OCI-LY3 (cell line): ENCODE results near the gene FANCE.

ENCODE experiments used
- EZH2phosphoT487 ChIP-seq: fragments of 200-600 bp; shearing (Covaris generic); IDR thresholded peaks from 2 replicates; pipeline ENCODE4 v1.6.1; 2018; ENCODE audit warnings: antibody characterized with exemption, mixed run types, low read depth
- TF ChIP-seq, protein P1 (sequence below): fragments of 200-600, 300-600 bp; sonication (generic); IDR thresholded peaks from 2 replicates; pipeline ENCODE4 v1.5.1; 2014; ENCODE audit warnings: antibody characterized with exemption, low read length, low read depth

DNA sequence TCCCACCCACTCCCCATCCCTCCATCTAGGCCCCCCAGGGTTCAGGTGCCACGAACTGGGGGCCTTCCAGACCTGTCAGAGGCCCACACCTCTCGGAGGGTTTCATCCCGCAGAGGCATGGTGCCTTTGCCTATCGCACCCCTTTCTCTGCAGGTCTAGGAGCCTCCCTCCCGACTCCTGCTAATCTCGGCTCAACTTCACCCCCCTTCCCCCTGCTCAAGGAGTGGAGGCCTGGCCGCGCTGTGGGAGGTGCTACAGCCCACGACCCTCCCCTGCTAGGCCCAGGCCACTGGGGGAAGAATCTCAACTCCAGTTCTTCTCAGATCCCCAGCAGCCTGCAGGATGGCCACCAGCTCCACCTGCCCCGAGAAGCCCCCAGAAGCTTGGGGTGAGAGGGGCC lies 60.6 kb downstream of the FANCE start, which contains the start of gene TULP1:
- TF ChIP-seq, protein P1, sequence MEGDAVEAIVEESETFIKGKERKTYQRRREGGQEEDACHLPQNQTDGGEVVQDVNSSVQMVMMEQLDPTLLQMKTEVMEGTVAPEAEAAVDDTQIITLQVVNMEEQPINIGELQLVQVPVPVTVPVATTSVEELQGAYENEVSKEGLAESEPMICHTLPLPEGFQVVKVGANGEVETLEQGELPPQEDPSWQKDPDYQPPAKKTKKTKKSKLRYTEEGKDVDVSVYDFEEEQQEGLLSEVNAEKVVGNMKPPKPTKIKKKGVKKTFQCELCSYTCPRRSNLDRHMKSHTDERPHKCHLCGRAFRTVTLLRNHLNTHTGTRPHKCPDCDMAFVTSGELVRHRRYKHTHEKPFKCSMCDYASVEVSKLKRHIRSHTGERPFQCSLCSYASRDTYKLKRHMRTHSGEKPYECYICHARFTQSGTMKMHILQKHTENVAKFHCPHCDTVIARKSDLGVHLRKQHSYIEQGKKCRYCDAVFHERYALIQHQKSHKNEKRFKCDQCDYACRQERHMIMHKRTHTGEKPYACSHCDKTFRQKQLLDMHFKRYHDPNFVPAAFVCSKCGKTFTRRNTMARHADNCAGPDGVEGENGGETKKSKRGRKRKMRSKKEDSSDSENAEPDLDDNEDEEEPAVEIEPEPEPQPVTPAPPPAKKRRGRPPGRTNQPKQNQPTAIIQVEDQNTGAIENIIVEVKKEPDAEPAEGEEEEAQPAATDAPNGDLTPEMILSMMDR, result no peak
- no peak for TF ChIP-seq EZH2phosphoT487
